ENCODE results near the gene NAA11.

The NAA11 gene

DNA sequence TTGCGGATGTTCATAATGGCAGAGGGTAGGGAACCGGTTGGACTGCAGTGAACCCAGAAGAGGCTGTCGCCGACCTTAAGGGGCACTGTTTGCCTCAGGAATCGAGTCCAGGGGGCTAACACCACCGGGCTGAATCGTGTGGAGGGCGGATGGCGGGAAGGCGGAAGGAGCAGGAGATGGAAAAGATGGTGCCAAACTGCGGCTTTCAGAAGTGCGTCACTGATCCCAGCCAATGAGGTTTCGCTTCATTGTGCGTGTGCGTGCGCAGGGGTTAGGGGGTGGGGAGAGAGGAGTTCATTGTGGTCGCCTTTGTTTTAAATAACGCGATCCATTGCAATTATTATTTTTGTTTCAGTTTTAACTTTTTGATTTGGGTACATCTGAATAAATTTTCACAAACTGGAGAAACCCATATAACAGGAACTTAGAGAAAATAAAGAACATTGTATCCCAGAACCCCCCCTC lies at the start of gene NAA11:
Gene NAA11 (minus strand): TSS at position 198 of the 465 bp plus-strand sequence. CDS start 184 bp downstream, at position 14.
- no peak for DNase-seq

DNA sequence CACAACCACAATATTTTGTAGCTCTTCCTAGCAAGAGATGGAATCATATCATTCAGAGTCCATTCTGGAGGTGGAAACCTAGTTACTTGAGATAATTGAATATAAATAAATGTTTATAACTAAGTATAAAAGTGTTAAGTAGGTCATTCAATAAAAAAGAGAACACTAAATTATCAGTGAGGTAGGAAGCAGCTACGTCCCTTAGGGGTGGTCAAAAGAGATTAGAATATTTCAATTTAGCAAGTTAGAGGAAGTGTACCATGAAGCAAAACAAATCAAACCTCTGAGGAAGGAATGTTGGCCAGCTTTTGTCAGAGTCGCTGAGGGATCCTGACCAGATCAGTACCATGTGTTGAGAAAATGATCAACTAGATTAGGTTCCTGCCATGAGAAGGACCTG lies 44.2 kb upstream of the NAA11 start:
- DNase-seq, result no peak

DNA sequence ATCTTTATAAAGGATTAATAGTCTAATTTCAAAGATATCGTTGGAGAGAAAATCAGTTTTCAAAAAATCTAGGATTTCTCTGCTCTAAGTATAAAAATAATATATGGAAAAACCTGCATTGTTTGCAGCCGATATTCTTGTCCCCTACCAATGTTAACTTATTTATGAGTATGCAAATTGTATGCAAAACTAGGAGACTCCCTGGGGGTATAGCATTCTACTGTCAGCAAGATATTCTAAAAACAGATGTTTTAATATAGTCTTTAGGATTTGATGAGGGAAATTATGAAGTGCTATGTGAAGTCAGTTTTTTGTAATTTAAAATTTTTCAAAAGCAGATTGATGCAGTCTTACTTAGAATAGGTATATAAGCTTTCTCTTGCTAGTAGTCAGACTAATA lies 41.2 kb upstream of the NAA11 start:
- DNase-seq, result no peak

DNA sequence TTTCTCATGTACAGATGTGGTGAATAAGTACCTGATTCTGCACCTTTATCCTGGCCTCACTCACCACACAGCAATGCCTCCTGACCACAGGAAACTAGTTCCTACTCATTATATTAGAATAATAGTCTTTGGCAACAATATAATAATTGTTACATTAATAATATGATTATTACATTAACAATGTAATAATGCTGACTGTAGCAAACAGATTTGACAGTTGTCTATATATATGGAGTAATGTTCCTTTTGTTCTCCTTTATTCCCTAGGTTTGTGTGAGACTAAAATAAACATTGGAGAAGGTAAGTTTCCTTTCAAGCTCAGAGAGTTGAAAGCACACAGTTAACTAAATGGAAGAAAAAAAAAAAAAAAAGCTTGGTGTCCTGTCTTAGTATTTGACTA lies 40.6 kb upstream of the NAA11 start:
- no peak for DNase-seq

DNA sequence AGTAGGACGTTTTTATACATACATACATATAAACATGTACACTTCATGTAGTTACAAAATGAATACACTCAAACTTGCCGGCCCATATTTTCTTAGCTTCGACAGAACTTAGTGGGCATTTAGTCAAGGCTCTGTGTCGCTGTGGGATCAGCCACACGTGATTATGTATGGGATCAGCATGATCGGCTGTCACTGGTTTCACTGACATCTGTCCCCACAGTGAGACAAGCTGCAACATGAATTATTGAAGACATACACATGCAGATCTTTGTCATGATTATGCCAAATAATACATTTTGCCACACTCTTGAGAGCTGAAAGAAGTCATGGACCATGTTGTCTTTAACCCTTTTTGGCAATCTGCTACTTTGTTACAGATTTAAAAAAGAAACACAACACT lies 38.2 kb upstream of the NAA11 start:
- no peak for DNase-seq

DNA sequence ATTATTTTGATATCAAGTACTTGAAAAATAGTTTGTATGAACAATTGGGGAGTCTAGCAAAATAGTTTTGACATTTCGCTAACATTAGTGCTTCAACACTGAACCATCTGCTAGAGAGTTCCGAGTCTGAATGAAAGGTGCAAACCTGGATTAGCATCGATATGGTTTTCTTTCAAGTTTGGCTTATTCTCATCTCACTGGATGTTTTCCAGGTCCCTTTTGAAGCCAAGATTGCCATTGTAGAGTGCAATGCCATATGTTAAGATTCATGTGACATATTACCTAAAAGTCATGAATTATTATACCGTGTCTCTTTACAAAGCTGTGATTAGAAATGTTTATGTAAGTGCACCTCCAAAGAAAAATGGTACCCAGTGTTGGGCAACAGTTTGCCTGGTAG lies 36.8 kb upstream of the NAA11 start:
- DNase-seq, result no peak

DNA sequence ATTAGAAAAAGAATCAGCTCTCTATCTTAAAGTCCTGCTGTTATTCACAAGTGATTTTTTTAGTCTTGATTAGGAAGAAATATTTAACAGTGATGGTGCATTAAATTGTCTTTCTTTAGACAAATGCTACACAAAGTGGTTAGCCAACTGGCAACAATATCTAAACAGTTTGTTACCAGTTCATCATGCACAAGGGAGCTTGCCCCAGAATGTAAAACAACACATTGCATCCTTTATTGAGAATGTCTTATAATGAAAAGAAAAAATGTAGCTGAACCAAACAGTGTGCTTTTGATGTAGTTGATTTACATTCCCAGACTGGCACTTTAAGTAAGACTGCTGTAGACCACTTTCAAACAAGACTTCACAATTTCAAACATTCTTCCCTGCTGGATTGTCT lies 34.1 kb upstream of the NAA11 start:
- DNase-seq, result no peak

DNA sequence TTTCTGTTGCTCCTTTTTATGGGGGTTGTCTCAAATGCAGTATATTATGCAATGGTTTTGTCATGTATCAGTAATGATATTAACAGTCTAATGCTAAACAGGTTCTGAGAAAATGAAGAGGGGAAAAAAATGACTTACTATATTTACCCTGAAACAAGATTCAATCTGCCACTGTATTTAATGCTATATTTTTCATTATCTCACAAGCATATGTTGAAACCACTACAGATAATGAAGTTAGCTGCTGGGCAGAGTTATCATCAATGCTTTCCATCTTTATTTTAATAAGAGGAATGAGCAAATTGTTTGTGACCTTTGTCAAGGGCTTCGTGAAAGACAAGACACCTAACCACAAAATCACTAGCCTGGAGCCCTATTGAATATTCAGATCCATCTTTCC lies 32.6 kb upstream of the NAA11 start:
- no peak for DNase-seq

DNA sequence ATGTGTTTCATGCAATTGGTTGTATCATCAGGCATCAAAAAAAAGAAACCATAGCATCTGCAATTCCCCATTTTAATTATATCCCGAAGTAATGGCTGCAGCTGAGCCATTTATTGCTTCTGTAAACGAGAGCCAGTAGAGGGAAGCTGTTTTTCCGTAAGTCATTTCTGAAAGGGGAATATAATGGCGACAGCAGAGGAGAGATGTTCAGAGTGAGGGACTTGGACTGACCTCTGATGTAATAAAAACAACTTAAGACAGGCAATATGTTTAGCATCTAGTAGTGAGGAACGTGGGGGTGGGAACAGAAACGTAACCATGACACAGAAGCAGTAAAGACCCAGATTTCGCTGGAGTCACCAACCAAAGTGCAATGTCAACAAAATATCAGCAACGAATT lies 31.5 kb upstream of the NAA11 start:
- no peak for DNase-seq

DNA sequence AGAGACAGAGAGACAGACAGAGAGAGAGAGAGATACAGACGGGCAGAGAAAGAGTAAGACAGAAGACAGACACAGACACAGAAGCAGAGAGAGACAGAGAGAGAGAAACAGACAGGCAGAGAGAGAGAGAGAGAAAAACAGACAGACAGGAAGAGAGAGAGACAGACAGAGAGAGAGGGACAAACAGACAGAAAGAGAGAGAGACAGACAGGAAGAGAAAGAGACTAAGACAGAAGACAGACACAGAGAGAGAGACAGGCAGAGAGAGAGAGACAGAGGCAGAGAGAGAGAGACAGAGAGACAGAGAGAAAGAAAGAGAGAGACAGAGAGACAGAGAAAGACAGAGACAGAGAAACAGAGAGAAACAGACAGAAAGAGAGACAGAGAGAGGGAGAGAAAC lies 27.2 kb upstream of the NAA11 start:
- DNase-seq, result no peak

DNA sequence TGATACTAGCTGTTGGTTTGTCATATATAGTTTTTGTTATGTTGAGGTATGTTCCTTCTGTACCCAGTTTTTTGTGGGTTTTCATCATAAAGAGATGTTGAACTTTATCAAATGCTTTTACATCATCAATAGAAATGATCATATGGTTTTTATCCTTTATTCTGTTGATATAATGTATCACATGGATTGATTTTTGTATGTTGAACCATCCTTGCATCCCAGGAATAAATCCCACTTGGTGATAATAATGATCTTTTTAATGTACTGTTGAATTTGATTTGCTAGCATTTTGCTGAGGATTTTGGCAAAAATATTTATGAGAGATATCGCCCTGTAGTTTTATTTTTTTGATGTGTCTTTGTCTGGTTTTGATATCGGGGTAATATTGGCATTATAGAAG lies 22.5 kb upstream of the NAA11 start:
- no peak for DNase-seq

DNA sequence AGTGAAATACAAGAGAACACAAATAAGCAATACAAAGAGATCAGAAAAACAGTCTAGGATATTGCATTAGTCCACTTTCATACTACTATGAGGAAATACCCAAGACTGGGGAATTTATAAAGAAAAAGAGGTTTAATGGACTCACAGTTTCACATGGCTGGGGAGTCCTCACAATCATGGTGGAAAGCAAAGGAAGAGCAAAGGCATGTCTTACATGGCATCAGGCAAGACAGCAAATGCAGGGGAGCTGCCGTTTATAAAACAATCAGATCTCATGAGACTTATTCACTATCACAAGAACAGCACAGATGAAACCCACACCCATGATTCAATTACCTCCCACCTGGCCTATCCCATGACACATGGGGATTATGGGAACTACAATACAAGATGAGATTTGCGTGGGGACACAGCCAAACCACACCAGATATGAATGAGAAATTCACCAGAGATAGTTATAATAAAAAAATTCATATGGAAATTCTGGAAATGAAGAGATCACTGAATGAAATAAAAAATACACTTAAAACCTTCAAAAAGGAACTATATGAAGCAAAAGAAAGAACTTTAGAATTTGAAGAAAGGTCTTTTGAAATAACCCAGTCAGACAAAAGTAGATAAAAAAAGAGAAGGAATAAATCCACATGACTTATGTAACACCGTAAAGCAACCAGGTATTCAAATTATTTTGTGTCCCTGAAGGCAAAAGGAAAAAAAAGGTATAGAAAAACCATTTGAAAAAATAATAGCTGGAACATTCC lies 16.2 kb upstream of the NAA11 start:
- DNase-seq, result no peak

DNA sequence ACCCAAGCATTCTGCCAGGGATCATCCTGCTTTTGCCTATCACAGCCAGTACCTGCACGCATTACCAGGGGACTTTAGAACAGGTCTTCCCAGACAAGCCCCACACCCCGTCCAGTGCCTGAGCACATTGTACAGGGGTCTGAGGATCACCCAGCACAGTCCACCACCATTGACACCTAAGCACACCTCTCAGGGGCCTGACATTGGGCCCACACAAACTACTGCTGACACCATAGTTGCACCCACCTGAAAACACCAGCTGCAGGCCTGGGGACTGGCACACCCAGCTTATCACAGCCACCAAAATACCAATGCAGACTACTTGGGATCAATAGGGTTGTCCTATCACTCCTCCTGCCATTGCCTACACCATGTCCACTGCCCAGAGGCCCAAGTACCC lies 14.7 kb upstream of the NAA11 start:
- no peak for DNase-seq

DNA sequence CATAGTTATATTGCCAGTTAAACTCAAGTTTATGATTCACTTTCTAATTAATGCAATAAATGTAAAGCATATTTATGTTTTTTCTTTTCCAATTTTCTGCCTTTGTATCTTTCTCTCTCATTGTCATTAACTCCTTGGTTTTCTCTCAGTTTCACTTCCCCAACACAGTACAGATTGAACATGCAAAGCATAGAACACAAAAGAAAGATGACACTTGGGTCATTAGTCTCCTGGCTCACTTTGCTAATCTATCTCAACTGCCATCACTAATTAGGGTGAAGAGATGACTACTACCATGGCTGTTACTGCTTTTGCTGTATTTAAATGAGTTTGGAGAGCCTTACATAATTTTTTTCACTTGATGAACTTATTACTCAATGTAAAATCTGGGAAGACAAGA lies 12.3 kb upstream of the NAA11 start:
- DNase-seq, result no peak

DNA sequence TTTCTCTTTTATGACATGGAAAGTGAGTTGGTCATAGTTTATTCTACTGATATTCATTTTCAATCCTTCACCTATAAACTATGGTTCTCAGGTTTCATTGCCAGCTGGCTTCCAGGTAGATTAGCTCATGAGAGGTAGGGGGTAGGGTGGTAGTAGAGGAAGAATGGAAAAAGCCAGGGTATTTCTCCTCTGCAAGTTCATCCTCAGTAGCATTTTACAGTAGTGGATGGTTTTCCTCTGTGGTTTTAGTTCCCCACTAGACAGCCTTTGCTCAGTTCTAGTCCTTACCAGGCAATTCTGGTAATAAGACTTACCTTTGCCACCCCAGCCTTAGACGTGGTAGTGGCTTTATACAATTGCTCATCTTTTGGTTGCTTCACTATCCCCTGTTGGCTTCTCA lies 8.9 kb upstream of the NAA11 start:
- no peak for DNase-seq

DNA sequence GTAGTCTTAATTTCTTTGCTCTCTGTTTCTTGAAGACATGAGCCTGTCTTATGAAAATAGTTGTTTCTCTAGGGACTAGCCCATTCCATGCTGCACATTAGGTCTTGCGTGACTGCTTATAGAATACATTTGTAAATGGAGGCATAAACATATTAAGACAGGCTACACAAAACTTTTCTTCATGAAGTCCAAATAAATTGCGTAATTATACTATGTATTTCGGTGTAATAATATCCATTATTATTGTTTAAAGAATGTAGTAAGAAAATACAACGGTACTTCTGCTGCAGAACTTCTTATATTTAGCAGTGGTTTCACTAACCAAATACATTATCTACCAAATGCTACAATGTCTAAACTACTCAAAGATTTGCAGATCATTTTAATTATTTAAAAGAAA lies 8.5 kb upstream of the NAA11 start:
- no peak for DNase-seq

DNA sequence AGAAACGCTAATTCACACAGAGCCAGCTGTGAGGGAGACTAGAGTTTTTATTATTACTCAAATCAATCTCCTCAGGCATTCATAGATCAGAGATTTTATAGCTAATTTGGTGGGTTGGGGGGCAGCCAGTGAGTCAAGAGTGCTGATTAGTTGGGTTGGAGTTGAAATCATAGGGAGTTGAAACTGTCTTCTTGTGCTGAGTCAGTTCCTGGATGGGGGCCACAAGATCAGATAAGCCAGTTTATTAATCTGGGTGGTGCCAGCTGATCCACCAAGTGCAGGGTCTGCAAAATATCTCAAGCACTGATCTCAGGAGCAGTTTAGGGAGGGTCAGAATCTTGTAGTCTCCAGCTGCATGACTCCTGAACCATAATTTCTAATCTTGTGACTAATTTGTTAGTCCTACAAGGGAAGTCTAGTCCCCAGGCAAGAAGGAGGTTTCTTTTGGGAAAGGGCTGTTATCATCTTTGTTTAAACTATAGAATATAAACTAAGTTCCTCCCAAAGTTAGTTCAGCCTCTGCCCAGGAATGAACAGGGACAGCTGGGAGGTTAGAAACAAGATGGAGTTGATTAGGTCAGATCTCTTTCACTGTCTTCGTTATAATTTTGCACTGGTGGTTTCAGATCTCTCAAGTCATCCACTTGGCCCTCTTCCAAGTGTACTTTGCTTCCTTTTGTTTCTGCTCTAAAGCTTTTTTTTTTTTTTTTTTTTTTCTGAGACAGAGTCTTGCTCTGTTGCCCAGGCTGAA lies 5.4 kb upstream of the NAA11 start:
- no peak for DNase-seq

DNA sequence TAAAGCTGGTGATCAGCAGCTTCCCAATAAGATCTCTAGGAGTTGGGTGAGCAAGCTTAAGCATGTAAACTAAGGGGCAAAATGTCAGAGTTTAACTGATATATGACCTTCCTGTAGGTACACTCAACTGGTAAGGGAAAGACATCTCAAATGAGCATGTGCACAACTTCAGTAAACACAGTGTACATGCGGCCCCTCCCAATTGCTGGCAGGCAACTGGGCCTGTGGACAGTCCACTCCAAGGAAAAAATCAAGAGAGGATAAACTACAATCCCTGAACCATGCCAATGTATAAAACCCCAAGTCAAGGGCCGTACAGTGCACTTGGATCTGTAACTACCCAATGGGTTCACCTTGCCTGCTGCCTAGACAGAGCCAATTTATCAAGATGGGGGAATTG lies 4.9 kb upstream of the NAA11 start:
- DNase-seq, result no peak

DNA sequence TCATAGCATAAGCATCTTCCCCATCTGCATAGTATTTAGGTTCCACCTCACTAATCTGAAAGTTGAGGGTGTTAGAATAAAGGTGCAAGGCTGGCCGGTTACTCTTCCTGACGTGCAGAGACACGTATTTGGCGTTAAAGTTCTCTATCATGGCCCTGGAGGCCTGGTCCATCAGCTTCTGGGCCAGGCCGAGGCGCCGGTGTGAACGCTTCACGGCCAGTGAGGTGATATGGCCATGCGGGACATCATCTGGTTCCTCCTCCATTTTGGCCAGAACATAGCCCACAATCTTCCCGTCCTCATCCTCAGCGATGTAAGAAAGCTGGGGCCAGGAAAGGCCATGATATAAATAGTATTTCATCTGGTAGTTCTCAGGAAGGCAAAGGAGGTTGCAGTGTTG lies 425 bp downstream of the NAA11 start:
- DNase-seq, result no peak

DNA sequence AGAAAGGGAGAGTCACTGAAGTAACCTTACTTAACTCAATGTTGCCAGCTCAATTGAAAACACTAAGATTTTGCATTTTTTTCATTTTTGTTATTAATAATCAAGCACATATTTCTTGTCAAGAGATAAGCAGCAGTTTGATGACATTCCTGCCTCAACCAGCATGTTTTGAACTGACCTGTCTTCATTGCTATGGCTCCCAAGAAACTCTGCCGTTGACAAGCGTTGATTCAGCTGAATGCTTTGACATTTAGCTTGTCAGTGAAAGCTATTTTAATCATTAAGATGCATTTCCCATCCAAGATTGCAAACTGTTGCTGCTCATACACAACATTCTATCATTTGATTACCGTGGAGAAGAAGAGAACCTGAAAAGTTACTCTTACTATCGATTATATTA lies 5.9 kb downstream of the NAA11 start:
- DNase-seq, result no peak

DNA sequence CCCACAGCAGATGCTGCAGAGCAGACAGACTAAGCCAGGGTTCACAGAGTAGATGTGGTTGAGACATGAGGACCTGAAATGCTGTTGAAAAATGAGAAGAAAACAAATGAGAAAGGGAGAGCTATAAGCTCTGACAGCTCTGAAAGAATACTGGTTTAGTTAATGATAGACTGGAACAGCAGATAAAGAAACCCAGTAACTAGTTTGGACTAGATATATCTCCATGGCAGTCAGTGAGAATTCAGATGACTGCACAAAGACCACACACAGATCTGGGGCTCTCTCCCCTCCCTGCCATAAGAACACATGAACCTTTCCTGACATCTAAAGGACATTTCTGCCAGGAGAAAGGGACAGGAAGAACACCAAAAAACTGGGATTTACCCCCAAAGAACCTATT lies 8.2 kb downstream of the NAA11 start:
- no peak for DNase-seq

DNA sequence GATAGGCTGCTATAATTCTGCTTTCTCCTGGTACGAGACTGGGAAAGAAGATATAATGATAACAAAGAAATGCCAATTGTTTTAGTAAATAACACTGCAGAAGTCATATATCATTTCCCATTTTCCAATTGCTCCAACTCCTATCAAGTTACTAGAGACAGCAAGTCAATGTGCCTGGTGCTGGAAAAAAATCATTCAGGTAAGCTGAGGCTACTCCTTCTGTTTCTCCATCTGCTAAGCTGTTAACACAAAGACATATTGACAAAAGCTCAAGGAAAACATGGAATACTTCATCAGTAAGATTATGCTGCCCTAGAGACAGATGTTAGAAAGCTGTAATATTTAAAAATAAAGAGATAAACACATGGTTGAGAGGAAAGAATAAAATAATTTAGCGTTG lies 10.0 kb downstream of the NAA11 start:
- DNase-seq, result no peak

DNA sequence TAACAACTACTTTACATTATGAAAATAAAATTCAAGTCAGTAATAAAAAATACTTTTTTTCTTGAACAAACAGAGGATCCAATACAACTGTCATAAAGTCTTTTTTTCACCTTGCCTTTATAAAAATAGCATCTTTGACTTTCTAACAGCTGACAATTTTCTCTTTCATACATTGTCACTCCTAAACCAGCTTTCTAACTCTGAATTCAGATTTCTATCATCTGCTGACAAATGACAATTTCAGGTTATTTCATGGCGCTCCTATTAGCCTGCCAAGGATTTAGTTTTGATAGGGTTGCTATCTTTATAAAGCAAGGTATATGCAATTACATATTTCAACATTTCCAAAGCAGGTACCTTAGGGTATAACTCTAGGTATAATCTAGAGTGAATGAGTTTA lies 14.6 kb downstream of the NAA11 start:
- DNase-seq, result no peak

DNA sequence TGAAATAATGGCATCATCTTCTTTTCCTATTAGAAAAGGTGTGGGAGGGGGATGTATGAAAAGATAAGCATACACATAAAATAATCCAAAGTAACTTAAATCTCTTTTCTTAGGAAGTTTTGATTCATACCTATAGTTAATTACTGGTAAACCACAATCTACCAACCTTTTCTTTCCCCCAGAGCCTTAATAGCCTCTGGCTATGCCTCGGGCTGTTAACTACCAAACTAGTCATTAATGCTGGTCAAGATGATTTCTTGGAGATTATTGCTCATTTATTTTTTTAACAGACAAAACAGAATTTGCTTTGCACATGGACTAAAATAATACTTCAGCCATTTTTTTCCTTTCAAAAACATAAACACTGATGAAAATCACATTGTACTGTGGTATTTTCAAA lies 16.9 kb downstream of the NAA11 start:
- DNase-seq, result no peak

DNA sequence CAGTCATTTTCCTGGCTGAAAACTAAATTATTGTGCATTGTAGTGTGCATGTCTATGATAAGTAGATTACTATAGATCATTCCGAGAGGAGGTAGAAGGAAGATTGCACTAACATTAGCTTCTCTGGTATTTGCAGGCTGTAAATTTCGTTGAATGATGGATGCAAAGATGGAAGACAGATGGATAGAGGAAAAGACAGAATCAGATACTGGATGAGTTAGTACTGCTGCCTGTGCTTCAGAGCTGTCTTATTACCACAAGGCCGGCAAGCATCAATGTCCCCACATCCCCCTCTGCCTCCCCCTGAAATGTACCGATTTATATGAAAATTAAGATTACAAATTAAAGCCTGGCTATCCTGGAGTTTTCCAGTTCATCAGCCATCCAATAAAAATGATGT lies 17.7 kb downstream of the NAA11 start:
- DNase-seq, result no peak
